IgD-negative memory B cell (primary cell): ENCODE measurements around the gene TSPAN5. TPM values are rescaled to one million over a fixed set of nuclear protein-coding genes. Genes with fewer than 3 reads are reported as not detected.

ENCODE experiments used
- H3K27ac Mint-ChIP-seq, 3 donors: one replicate each; pipeline ENCODE4 v1.8.0; 2020 to 2022; ENCODE audit warnings: mild to moderate bottlenecking in 3 of 3, mixed read lengths in 3 of 3, moderate library complexity in 1 of 3
- H3K27me3 Mint-ChIP-seq: one replicate; pipeline ENCODE4 v1.8.0; 2021; ENCODE audit warnings: mixed read lengths
- H3K36me3 Mint-ChIP-seq: one replicate; pipeline ENCODE4 v1.8.0; 2020; ENCODE audit warnings: mild to moderate bottlenecking, mixed read lengths
- H3K4me1 Mint-ChIP-seq, 3 donors: one replicate each; pipeline ENCODE4 v1.8.0; 2020 to 2022; ENCODE audit warnings: mixed read lengths in 3 of 3, mild to moderate bottlenecking in 1 of 3
- H3K4me3 Mint-ChIP-seq, 4 donors: one replicate each; pipeline ENCODE4 v1.8.0; 2020 to 2022; ENCODE audit warnings: mild to moderate bottlenecking in 4 of 4, mixed read lengths in 4 of 4, moderate library complexity in 3 of 4
- H3K9me3 Mint-ChIP-seq, 3 donors: one replicate each; pipeline ENCODE4 v1.8.0; 2020 to 2021; ENCODE audit warnings: mixed read lengths in 3 of 3, mild to moderate bottlenecking in 1 of 3
- polyA plus RNA-seq: library from polyadenylated mRNA; unstranded; fragments of 300-500 nt; fragmentation: Illumina TruSeq; gene quantifications from one replicate; pipeline ENCODE4 v1.2.3, GENCODE V29; 2021

Gene TSPAN5
- polyA plus RNA-seq, 1 donor from 2014 or later, result 7.6 TPM

- H3K36me3 Mint-ChIP-seq, result peaks cover 8% of the 10 kb centered on the region
- H3K4me1 Mint-ChIP-seq, result peaks cover 27 to 35% (median 30%) of the 10 kb centered on the region in 3 donors
- no peaks in the 10 kb centered on the region for H3K9me3 Mint-ChIP-seq
- H3K4me3 Mint-ChIP-seq, result peak overlapping the region; percentile 15 to 82 (median 72)
- peak overlapping the region; percentile 33 to 95 (median 75) for H3K27ac Mint-ChIP-seq
- H3K27me3 Mint-ChIP-seq, result no peaks in the 10 kb centered on the region
Measured at GRCh38 chr4:98446499-98447375, 211.7 kb downstream of the TSPAN5 start.

GRCh38 chr4:98444371-98444770 lies 214.0 kb downstream of the TSPAN5 start:
- Mint-ChIP-seq H3K27me3 (no peaks in the 10 kb centered on the region), H3K4me1 (peaks cover 25 to 34% (median 30%) of the 10 kb centered on the region in 3 donors), H3K9me3 (no peaks in the 10 kb centered on the region), H3K27ac (peak overlapping the region in 1 of 3 donors; percentile 5), H3K36me3 (peaks cover 15% of the 10 kb centered on the region), H3K4me3 (no peak overlapping the region)

GRCh38 chr4:98434816-98435215 lies 223.6 kb downstream of the TSPAN5 start:
- Mint-ChIP-seq H3K36me3 (peaks cover 24% of the 10 kb centered on the region), H3K4me3 (no peak overlapping the region), H3K27me3 (no peaks in the 10 kb centered on the region), H3K27ac (no peak overlapping the region), H3K9me3 (no peaks in the 10 kb centered on the region), H3K4me1 (peaks cover 0 to 2% (median 0%) of the 10 kb centered on the region in 3 donors)

- no peaks in the 10 kb centered on the region for H3K4me1 Mint-ChIP-seq
- peaks cover 18% of the 10 kb centered on the region for H3K36me3 Mint-ChIP-seq
- H3K9me3 Mint-ChIP-seq, result no peaks in the 10 kb centered on the region
- no peaks in the 10 kb centered on the region for H3K27me3 Mint-ChIP-seq
- H3K4me3 Mint-ChIP-seq, result no peak overlapping the region
- H3K27ac Mint-ChIP-seq, result no peak overlapping the region
Measured at GRCh38 chr4:98433691-98434090, 224.7 kb downstream of the TSPAN5 start.

- Mint-ChIP-seq H3K36me3 (peaks cover 15% of the 10 kb centered on the region), H3K27ac (peak overlapping the region in 1 of 3 donors; percentile 23), H3K27me3 (no peaks in the 10 kb centered on the region), H3K4me3 (no peak overlapping the region), H3K9me3 (no peaks in the 10 kb centered on the region), H3K4me1 (peaks cover 0 to 8% (median 5%) of the 10 kb centered on the region in 3 donors)
Measured at GRCh38 chr4:98430708-98431403, 227.6 kb downstream of the TSPAN5 start.

- peaks cover 0 to 2% (median 0%) of the 10 kb centered on the region in 3 donors for H3K9me3 Mint-ChIP-seq
- peaks cover 0 to 20% (median 8%) of the 10 kb centered on the region in 3 donors for H3K4me1 Mint-ChIP-seq
- H3K36me3 Mint-ChIP-seq, result peaks cover 21% of the 10 kb centered on the region
- no peaks in the 10 kb centered on the region for H3K27me3 Mint-ChIP-seq
- no peak overlapping the region for H3K4me3 Mint-ChIP-seq
- no peak overlapping the region for H3K27ac Mint-ChIP-seq
Measured at GRCh38 chr4:98423009-98423408, 235.4 kb downstream of the TSPAN5 start.

GRCh38 chr4:98421111-98421510 lies 237.3 kb downstream of the TSPAN5 start:
- Mint-ChIP-seq H3K36me3 (peaks cover 24% of the 10 kb centered on the region), H3K4me1 (peaks cover 0 to 14% (median 5%) of the 10 kb centered on the region in 3 donors), H3K27ac (no peak overlapping the region), H3K9me3 (peaks cover 0 to 2% (median 0%) of the 10 kb centered on the region in 3 donors), H3K27me3 (no peaks in the 10 kb centered on the region), H3K4me3 (no peak overlapping the region)
